GM12891 (cell line): ENCODE measurements around the gene MYH16.
"Not testable (repeated sequence)": the region's sequence is repeated elsewhere in the genome, so short reads cannot be mapped to it uniquely, and the experiment has no call there.

Experiments
- DNase-seq: peaks from one replicate; pipeline ENCODE4 v3.0.0; 2011; ENCODE audit warnings: low spot score; ENCODE audit not compliant: insufficient read length
- FAIRE-seq: peaks from 2 replicates; lab custom pipeline; 2011; peaks lifted over from hg19 to GRCh38; lab: Jason Lieb, UNC
- PAX5 ChIP-seq: IDR thresholded peaks from 2 replicates; pipeline ENCODE4 v1.6.1; 2011; ENCODE audit warnings: low read length, moderate library complexity, mild to moderate bottlenecking; ENCODE audit not compliant: insufficient read depth, severe bottlenecking
- POLR2A ChIP-seq: IDR thresholded peaks from 2 replicates; pipeline ENCODE4 v1.6.1; 2011; ENCODE audit warnings: low read depth, low read length, control low read depth
- POLR2AphosphoS5 ChIP-seq: IDR thresholded peaks from 2 replicates; pipeline ENCODE4 v1.6.1; 2011; ENCODE audit warnings: low read depth, low read length, control low read depth
- POU2F2 ChIP-seq: IDR thresholded peaks from 2 replicates; pipeline ENCODE4 v1.6.1; 2011; ENCODE audit warnings: low read depth, mild to moderate bottlenecking, control low read depth, low read length, moderate library complexity
- SPI1 ChIP-seq: IDR thresholded peaks from 2 replicates; pipeline ENCODE4 v1.6.1; 2011; ENCODE audit warnings: low read depth, low read length, control low read depth
- TAF1 ChIP-seq: IDR thresholded peaks from 2 replicates; pipeline ENCODE4 v1.6.1; 2011; ENCODE audit warnings: low read depth, low read length, control low read depth

MYH16 gene

GRCh38 chr7:99344061-99344647, 71.5 kb downstream of the MYH16 start:
- DNase-seq (no peak), FAIRE-seq (no peak)
- TF ChIP-seq POLR2A (no peak; the same call in 1 of the 2 replicates), POU2F2 (no peak), POLR2AphosphoS5 (no peak), PAX5 (no peak), TAF1 (no peak), SPI1 (no peak)

GRCh38 chr7:99350641-99351040, 78.0 kb downstream of the MYH16 start:
- FAIRE-seq = not testable (repeated sequence)

GRCh38 chr7:99352247-99352646, 79.6 kb downstream of the MYH16 start:
- TF ChIP-seq TAF1 = no peak
- TF ChIP-seq POU2F2 = no peak
- no peak for TF ChIP-seq POLR2A
- TF ChIP-seq SPI1 = no peak
- TF ChIP-seq PAX5 = no peak
- no peak for TF ChIP-seq POLR2AphosphoS5
- DNase-seq = no peak
- no peak for FAIRE-seq

More at GRCh38 chr7:99350641-99351040, 78.0 kb downstream of the MYH16 start:
- not testable (repeated sequence) for DNase-seq

- FAIRE-seq (no peak), DNase-seq (no peak)
- TF ChIP-seq TAF1 (no peak), POLR2A (no peak), POU2F2 (no peak), PAX5 (no peak)
Observed at GRCh38 chr7:99355098-99355497, 82.5 kb downstream of the MYH16 start.

DNA sequence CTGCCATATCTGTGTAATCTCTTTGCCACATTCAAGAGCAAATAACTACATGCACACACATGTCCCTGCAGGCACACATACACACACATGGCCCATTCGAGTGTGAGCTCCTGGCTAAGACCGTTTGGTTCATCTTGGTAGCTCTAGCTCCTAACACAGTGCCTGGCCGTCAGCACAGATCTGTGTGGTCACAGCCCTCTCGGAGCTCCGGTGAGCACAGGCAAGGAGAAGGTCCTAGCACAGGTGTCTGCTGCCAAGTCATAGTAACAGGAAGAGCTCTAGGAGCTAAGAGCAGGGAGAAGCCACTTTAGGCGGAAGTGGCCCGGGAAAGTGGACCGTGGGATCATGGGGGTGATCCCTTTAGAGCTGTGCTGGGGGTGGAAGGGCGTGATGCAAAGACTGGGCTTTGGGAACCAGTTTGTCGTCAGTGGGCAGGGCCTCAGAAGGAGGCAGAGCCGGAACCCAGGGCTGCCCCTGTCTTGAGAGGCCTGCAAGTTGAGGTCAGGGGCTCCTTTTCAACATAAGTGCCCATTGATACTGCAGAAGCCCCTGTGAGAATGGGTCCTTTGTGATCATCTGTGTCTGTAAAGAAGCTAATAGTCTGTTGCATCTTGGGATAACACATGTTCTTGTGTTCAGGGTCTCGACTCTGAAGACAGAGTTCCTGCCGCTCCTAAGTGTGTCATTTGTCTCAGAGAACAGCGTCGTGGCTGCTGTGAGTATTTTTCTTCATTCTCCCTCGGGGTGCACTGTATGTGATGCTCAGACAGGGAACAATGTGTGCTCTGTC, 85.3 kb downstream of the MYH16 start:
- TF ChIP-seq TAF1 (no peak), POU2F2 (no peak), POLR2AphosphoS5 (no peak), POLR2A (no peak), SPI1 (no peak), PAX5 (no peak)
- FAIRE-seq = no peak

DNA sequence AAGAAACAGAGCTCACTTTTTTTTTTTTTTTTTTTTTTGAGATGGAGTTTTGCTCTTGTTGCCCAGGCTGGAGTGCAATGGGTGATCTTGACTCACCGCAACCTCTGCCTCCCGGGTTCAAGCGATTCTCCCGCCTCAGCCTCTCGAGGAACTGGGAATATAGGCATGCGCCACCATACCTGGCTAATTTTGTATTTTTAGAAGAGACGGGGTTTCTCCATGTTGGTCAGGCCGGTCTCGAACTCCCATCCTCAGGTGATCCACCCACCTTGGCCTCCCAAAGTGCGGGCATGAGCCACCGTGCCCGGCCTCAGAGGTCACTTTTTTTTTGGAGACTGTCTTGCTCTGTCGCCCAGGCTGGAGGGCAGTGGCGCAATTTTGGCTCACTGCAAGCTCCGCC, 85.9 kb downstream of the MYH16 start:
- FAIRE-seq, DNase-seq: not testable (repeated sequence)

More for the DNA sequence above, 85.3 kb downstream of the MYH16 start:
- DNase-seq = no peak

GRCh38 chr7:99359465-99360154, 87.0 kb downstream of the MYH16 start:
- no peak for TF ChIP-seq SPI1
- TF ChIP-seq POLR2A = no peak
- no peak for TF ChIP-seq PAX5
- no peak for TF ChIP-seq POLR2AphosphoS5
- no peak for TF ChIP-seq POU2F2
- no peak for TF ChIP-seq TAF1
- DNase-seq = no peak
- FAIRE-seq = no peak
